Suppressor macrophage treated with lipopolysaccharide for 4 hours (primary cell): Measurements from ENCODE around the gene AP4S1.

Experiments used
- DNase-seq: peaks from one replicate; pipeline ENCODE4 v3.0.0-alpha.2; 2020

The AP4S1 gene

GRCh38 chr14:31139301-31139847, 113.9 kb downstream of the AP4S1 start:
- DNase-seq = no peak

GRCh38 chr14:31142455-31143087, 117.1 kb downstream of the AP4S1 start:
- no peak for DNase-seq
